ENCODE data around the gene MACROH2A1.

MACROH2A1 gene

GRCh38 chr5:135437422-135437795 is 38.4 kb upstream of the MACROH2A1 start:
- Histone ChIP-seq H3K79me2 (ENCODE audit: insufficient read depth, low read length) (no peaks in the 10 kb centered on the region), H3K9me3 (ENCODE audit: insufficient read depth, low read length, severe bottlenecking) (no peaks in the 10 kb centered on the region), H3K27ac (ENCODE audit: low read length) (no peak overlapping the region), H3K4me3 (ENCODE audit: low read depth in 1 of 2, low read length in 2 of 2) (no peak overlapping the region), H2AFZ (ENCODE audit: low read depth, low read length) (no peak overlapping the region), H3K36me3 (ENCODE audit: insufficient read depth, low read length) (no peaks in the 10 kb centered on the region), H3K4me1 (ENCODE audit: insufficient read depth, low read length) (no peaks in the 10 kb centered on the region), H3K27me3 (ENCODE audit: insufficient read depth, low read length, poor library complexity) (no peaks in the 10 kb centered on the region), H3K4me2 (ENCODE audit: insufficient read depth, low read length) (no peak overlapping the region), H3K9ac (ENCODE audit: low read depth, low read length) (no peak overlapping the region), H4K20me1 (ENCODE audit: insufficient read depth, low read length) (no peaks in the 10 kb centered on the region)
- peak; percentile 2 for DNase-seq
- TF ChIP-seq CTCF (IDR thresholded peaks at IDR 0.05; ENCODE audit: borderline replicate concordance, extremely low read depth, low read length, poor library complexity, severe bottlenecking) = no peak
- TF ChIP-seq EZH2 (IDR thresholded peaks at IDR 0.05; ENCODE audit: borderline replicate concordance, low read depth, low read length, severe bottlenecking) = no peak
- no peak for ATAC-seq (ENCODE audit: insufficient read depth, low read depth)

- Histone ChIP-seq H3K9ac (ENCODE audit: low read depth, low read length) (no peak overlapping the region), H3K4me2 (ENCODE audit: insufficient read depth, low read length) (no peak overlapping the region), H2AFZ (ENCODE audit: low read depth, low read length) (no peak overlapping the region), H3K4me3 (ENCODE audit: low read depth in 1 of 2, low read length in 2 of 2) (no peak overlapping the region), H3K36me3 (ENCODE audit: insufficient read depth, low read length) (no peaks in the 10 kb centered on the region), H3K9me3 (ENCODE audit: insufficient read depth, low read length, severe bottlenecking) (no peaks in the 10 kb centered on the region), H3K27me3 (ENCODE audit: insufficient read depth, low read length, poor library complexity) (no peaks in the 10 kb centered on the region), H3K27ac (ENCODE audit: low read length) (no peak overlapping the region), H4K20me1 (ENCODE audit: insufficient read depth, low read length) (no peaks in the 10 kb centered on the region), H3K4me1 (ENCODE audit: insufficient read depth, low read length) (no peaks in the 10 kb centered on the region), H3K79me2 (ENCODE audit: insufficient read depth, low read length) (no peaks in the 10 kb centered on the region)
- no peak for TF ChIP-seq CTCF (IDR thresholded peaks at IDR 0.05; ENCODE audit: borderline replicate concordance, extremely low read depth, low read length, poor library complexity, severe bottlenecking)
- TF ChIP-seq EZH2 (IDR thresholded peaks at IDR 0.05; ENCODE audit: borderline replicate concordance, low read depth, low read length, severe bottlenecking) = no peak
- ATAC-seq (ENCODE audit: insufficient read depth, low read depth) (no peak), DNase-seq (peak; percentile 0)
These were observed 38.0 kb upstream of the MACROH2A1 start for GRCh38 chr5:135436951-135437418.

GRCh38 chr5:135435467-135436330 is 36.7 kb upstream of the MACROH2A1 start:
- Histone ChIP-seq H3K4me3 (ENCODE audit: low read depth in 1 of 2, low read length in 2 of 2) (no peak overlapping the region), H3K4me2 (ENCODE audit: insufficient read depth, low read length) (no peak overlapping the region), H3K79me2 (ENCODE audit: insufficient read depth, low read length) (no peaks in the 10 kb centered on the region), H3K27me3 (ENCODE audit: insufficient read depth, low read length, poor library complexity) (no peaks in the 10 kb centered on the region), H3K27ac (ENCODE audit: low read length) (no peak overlapping the region), H2AFZ (ENCODE audit: low read depth, low read length) (no peak overlapping the region), H3K9me3 (ENCODE audit: insufficient read depth, low read length, severe bottlenecking) (no peaks in the 10 kb centered on the region), H3K9ac (ENCODE audit: low read depth, low read length) (no peak overlapping the region), H3K36me3 (ENCODE audit: insufficient read depth, low read length) (no peaks in the 10 kb centered on the region), H4K20me1 (ENCODE audit: insufficient read depth, low read length) (no peaks in the 10 kb centered on the region), H3K4me1 (ENCODE audit: insufficient read depth, low read length) (no peaks in the 10 kb centered on the region)
- peak; percentile 2 for DNase-seq
- no peak for ATAC-seq (ENCODE audit: insufficient read depth, low read depth)
- TF ChIP-seq CTCF (IDR thresholded peaks at IDR 0.05; ENCODE audit: borderline replicate concordance, extremely low read depth, low read length, poor library complexity, severe bottlenecking) = no peak
- TF ChIP-seq EZH2 (IDR thresholded peaks at IDR 0.05; ENCODE audit: borderline replicate concordance, low read depth, low read length, severe bottlenecking) = no peak

Data from DND-41 (cell line).